ENCODE measurements around the gene FBXO41. TPM values are rescaled to one million over a fixed set of nuclear protein-coding genes. Genes with fewer than 3 reads are reported as not detected.

The FBXO41 gene
- total RNA-seq, 1 donor from 2014 or later, result 15.4 TPM

- intact Hi-C loops (cut with micrococcal nuclease), result no loop called here
Observed at GRCh38 chr2:73250872-73251846, 33.1 kb downstream of the FBXO41 start.

DNA sequence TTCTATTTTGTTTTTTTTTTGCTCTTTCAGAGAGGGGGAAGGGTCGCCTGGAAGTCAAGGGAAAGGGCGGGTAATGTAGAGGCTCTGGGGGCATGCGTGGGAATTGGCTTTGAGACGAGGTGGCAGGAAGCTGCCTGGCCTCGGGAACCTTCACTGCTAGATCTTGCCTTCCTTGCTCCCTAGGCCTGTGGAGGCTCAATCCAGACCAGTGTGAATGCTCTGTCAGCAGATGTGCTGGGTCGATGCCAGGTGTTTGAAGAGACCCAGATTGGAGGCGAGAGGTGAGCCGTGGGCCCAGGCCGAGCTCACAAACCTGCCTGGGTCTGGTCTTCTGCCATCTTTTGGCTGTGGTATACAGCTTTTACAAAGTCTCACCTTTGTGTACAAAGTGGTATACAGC is 34.6 kb downstream of the FBXO41 start:
- intact Hi-C loops (cut with micrococcal nuclease), result no loop called here

GRCh38 chr2:73246850-73247249 is 37.4 kb downstream of the FBXO41 start:
- intact Hi-C loops (cut with micrococcal nuclease), result no loop called here

DNA sequence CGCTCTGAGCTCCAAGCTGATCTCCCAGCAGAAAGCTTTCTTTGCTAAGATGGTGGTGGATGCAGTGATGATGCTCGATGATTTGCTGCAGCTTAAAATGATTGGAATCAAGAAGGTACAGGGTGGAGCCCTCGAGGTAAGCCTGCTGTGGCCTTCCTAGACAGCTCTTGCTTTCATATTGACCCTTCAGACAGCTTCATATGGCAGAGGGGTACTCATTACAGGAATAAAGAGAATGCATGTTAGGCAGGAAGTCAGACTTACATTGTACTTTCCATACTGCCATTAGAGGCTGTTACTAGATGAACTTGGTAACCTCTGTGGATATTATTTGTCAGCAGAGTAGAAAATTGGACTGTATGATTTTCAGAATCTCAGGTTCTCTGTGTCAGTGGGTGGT is 39.7 kb downstream of the FBXO41 start:
- intact Hi-C loops (cut with micrococcal nuclease), result no loop called here

GRCh38 chr2:73243884-73244570 is 40.3 kb downstream of the FBXO41 start:
- intact Hi-C loops (cut with micrococcal nuclease), result no loop called here

- intact Hi-C loops (cut with micrococcal nuclease), result loop anchor here (10.0 kb wide), 1 partner anchor 415 kb away; the partner anchor contains the start of gene EXOC6B
Observed at GRCh38 chr2:73239776-73240175, 44.5 kb downstream of the FBXO41 start.

- intact Hi-C loops (cut with micrococcal nuclease), result loop anchor here (10.0 kb wide), 1 partner anchor 414 kb away; the partner anchor contains the start of gene EXOC6B
Observed at GRCh38 chr2:73238976-73239375, 45.3 kb downstream of the FBXO41 start.

GRCh38 chr2:73238149-73238548 is 46.1 kb downstream of the FBXO41 start:
- intact Hi-C loops (cut with micrococcal nuclease), result loop anchor here (10.0 kb wide), 1 partner anchor 413 kb away; the partner anchor contains the start of gene EXOC6B

DNA sequence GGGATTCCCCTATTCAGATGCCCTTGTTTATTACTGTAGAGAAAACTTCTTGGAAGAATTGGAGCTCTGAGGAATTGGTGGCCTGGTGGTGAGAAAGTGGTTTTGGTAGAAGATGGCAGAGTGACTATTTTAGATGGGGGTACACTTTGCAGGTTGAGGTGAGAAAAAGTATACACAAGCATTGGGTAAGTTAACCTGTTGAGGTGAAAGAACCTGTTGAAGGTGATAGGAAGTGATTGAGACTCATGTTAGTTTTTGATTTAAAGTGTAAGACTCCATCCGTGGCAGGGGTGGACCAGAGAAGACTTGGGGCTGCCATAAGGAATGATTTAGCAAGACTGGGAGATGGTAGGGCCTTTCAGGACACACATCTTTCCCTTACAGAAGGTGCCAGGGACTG is 47.1 kb downstream of the FBXO41 start:
- intact Hi-C loops (cut with micrococcal nuclease), result loop anchor here (10.0 kb wide), 1 partner anchor 412 kb away; the partner anchor contains the start of gene EXOC6B

GRCh38 chr2:73235315-73236028 is 48.8 kb downstream of the FBXO41 start:
- intact Hi-C loops (cut with micrococcal nuclease), result loop anchor here (2.0 to 10.0 kb wide), 3 partner anchors 411 to 1219 kb away; partner anchors contain the start of genes EXOC6B, INO80B and TPRKB

GRCh38 chr2:73233932-73234832 is 50.1 kb downstream of the FBXO41 start, which contains the start of gene CCT7:
Gene CCT7, plus strand, starts transcription at chr2:73234308. Its CDS starts 71 bp downstream, at chr2:73234379.
- intact Hi-C loops (cut with micrococcal nuclease), result loop anchor here (1.0 to 10.0 kb wide), 10 partner anchors 20 to 1221 kb away; partner anchors contain the start of genes EGR4, EXOC6B, FBXO41 and INO80B

DNA sequence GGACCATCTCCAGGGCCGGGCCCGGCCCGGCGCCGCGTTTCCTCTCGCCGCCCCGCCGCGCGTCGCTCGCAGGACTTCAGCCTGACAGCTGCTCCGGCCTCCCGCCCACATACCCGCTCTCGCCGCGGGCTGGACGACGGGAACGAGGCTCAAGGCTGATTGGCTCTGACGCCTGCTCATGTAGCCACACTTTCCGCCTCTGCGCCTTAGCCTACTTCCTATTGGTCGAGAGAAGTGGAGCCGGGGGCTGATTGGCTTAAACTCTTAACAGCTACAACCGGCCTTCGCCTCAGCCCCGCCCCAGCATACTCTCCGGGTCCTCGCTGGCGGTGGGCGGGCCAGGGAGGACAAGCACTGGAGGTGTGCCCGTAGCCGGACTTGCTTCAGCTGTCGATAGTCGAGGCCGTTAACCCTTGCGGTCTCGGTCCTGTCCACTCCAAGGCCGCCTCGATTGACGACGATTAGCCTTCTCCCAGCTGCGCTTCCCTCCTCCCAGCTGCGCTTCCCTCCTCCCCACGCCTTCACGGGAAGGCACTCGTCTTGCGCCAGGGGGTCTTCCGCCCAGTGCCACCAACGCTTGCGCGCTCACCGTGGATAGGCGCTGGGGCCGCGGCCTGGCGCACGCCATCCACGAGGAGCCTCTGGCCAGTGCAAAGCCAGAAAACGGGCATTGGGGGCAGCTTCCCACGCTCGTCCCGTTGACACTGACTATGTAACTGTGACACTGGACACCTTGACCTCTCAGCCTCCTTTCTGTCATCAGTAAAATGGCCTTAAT is 50.9 kb downstream of the FBXO41 start, which contains the start of gene PRADC1:
Gene PRADC1 (minus strand): TSS at position 86 of the 778 bp plus-strand sequence. CDS start 79 bp downstream, at position 7.
- intact Hi-C loops (cut with micrococcal nuclease), result loop anchor here (1.0 to 10.0 kb wide), 5 partner anchors 19 to 409 kb away; partner anchors contain the start of genes EXOC6B, FBXO41, SFXN5 and SMYD5

DNA sequence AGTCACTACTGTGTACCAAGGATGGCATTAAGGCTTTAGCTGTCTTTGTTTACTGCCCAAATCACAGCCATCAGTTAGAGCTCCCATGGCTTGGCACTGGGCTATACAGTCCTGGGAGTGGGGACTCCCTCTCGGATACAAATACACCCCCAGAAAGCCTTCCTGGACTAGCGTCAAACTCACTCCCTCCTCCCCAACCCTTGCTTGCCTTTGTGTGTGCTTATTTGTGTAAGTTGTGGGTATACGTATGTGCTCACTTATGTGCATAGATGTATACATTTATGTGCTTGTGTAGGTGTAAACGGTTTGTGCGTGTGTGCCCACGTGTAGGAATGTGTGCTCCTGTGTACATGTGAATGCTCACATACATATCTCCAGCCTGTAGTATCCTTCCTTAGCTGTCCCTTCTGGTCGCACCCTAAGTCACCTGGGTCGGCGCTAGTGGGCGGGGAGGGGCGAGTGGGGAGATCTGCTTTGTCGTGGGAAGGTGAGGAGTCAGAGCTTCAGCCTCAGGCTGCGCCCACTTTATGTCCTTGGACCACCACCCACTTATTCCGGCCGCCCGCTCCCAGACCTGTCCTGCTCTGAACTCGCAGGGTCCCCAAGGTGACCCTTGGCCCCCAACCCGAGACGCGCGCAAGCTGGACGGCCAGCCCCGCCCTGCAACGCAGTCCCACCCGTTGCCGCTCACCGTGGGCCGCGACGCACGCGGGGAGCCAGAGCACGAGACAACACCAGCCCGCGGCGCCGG is 51.7 kb downstream of the FBXO41 start:
- intact Hi-C loops (cut with micrococcal nuclease), result loop anchor here (1.0 to 10.0 kb wide), 5 partner anchors 18 to 408 kb away; partner anchors contain the start of genes EXOC6B, FBXO41, SFXN5 and SMYD5

DNA sequence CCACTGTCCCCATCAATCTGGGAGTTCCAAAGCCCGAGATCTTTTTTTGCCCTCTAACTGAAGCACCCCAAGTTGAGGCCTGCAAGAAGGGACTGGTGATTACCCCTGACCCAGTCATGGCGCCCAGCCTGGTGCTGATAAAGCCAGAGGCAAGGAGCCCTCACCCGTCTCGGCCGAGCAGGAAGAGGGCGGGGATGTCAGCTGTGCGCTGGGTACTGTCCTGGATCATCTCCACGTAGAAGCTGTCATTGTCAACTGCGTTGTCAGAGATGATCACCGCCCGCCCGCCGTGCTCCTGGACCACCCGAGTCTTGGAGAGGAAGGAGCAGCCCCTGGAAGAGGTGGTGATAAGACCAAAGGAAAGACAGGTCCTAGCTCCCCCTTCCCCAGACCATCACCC is 55.6 kb downstream of the FBXO41 start:
- intact Hi-C loops (cut with micrococcal nuclease), result no loop called here

- intact Hi-C loops (cut with micrococcal nuclease), result no loop called here
Observed at GRCh38 chr2:73227086-73227485, 57.2 kb downstream of the FBXO41 start.

DNA sequence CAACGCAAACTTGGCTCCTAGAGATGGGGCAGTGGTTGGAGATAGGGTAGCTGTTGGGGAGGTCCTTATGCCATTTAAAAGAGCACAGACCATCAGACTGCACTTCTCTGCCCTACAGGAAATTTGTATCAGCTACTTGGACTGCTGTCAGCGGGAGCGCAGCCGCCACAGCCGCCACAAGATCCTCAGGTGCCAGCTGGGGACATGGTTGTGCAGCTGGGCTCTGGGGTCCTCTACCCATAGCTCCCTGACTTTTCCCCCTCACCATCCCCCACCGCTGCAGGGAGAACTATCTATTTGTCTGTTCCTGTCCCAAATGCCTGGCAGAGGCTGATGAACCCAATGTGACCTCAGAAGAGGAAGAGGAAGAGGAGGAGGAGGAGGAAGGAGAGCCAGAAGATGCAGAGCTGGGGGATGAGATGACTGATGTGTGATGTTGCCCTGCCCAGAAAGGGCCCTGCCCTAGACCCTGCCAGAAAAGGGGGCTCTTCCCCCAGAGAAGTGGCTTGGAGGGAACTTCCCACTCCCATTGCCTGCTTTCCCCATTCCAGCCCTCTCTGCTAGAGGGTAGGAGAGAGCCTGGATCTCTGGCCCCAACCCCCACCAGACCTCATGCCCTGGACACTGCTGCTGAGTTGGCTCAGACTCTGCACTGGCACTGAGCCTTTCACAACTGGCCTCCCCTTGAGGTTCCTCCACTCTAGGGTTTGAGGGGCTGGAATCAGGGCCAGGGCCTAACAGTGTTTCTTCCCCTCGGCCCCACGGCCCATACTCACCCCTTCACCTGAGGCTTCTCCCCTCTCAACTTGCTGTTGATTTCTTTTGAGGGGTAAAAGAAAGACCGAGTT is 58.5 kb downstream of the FBXO41 start:
- intact Hi-C loops (cut with micrococcal nuclease), result no loop called here

- intact Hi-C loops (cut with micrococcal nuclease), result no loop called here
Observed at GRCh38 chr2:73223821-73224220, 60.5 kb downstream of the FBXO41 start.

Measured in T-helper 2 cell treated with Interferon-gamma antibody and Interleukin-4, amounts not matched to agents 100 ng/mL and 5 ng/mL, for 36 hours (primary cell).